ENCODE data around the gene IPO8.
"Not testable (repeated sequence)": the region's sequence is repeated elsewhere in the genome, so short reads cannot be mapped to it uniquely, and the experiment has no call there.

IPO8 gene

DNA sequence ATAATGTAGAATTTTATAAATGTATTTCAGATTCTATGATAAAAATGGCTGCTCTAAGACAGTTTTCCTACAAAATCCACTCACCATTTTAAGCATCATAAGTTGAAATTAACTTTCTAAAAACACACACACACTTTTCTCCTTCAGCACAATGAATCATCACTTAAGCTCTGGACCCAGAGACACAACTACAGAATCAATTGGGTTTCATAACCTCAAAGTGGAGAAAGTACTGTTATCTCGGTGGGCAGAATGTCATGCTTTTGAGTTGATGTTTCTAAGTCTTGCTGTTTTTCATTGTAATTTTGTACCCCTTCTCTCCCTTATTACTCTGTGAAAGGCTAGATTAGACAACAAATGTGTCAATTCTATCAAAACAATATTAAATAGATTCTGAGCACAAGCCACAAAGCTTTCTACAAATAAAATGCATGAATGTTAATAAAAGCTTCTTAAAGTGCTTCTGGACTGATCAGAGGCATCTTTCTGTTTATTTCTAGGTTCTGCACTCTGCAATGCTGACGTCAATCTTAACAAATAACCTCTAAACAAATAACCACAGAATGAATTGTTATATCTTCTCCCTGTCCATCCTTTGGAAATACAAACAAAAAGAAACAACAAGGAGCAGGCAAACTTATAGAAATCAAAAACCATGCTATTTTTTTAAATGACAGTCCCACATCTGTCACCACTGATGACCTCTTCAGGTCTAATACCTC is 8.2 kb downstream of the IPO8 start:
- DNase-seq = no peak

DNA sequence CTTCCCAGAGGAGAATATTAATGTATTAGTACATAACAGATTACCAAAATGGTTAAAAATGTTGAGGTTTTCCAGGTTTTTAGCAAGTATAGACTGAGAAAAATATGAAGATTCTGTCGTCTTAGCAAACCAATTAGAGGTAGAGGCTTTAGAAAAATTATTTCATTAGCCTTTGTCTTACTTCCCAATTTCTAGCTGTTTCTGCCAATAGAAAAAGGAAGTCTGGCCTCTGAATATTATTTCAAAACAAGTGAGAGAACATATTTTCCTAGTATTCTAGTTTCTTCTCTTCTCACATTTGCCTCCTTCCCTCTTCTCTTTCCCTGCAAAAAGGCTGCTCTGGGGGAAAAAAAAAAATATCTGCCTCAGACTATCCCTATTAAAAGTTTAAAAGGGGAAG is 16.4 kb downstream of the IPO8 start:
- no peak for DNase-seq

DNA sequence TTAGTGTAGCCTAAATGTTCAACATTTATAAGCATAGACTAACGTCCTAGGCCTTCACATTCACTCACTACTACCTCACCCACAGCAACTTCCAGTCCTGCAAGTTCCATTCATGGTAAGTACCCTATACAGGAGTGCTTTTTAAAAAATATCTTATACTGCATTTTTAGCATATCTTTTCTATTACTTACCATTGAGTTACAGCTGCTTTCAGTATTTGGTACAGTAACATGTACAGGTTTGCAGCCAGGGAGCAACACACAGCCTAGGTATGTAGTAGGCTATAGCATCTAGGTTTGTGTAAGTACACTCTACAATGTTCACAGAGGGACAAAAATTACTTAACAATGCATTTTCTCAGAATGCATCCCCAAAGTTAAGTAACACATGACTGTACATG is 17.4 kb downstream of the IPO8 start:
- no peak for DNase-seq

DNA sequence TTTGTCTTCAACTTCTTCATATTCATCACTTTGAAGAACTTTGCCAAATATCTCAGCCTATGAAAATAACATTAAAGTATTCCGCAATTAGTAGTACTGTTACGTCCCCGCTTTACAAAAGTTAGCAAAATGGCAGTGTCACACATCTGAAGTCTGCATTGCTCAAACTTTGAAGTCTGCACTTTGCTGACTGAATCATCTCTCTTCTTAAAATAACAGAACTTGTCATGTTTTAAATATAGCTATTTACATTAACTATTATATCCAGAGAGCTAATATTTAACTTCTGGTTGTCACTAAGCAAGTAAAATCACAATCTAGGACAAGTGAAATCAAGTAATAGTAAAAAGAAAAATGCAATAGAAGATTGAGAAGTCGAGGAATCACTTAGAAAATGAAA is 34.5 kb downstream of the IPO8 start:
- DNase-seq = no peak

DNA sequence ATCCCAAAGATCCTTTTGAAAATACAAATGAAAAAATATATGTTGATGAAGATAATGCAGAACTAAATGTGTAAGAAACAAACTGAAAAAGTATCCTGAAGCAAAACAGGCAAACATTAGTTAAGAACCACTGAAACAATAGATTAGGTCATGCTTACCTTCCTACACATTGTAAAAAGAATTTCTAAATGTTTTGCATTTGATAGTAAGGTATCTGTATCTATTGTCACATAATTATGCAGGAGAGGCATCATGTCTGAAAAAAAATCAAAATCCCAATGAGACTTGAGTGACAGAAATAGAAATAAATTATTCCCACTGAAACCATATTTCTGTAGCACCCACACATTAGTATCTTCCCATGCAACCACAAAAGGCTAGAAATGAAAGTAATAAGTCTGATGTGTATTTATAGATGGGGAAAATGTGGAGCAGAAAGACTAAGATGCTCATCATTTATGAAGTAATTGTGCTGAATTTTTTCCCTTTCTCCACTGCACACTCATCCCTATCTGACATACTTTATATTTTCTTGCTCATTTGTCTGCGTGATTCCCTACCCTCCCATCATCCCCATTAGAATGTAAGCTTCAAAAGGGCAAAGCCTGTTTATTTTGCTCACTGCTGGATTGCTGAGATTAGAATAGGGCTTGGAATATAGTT is 43.5 kb downstream of the IPO8 start:
- no peak for DNase-seq

DNA sequence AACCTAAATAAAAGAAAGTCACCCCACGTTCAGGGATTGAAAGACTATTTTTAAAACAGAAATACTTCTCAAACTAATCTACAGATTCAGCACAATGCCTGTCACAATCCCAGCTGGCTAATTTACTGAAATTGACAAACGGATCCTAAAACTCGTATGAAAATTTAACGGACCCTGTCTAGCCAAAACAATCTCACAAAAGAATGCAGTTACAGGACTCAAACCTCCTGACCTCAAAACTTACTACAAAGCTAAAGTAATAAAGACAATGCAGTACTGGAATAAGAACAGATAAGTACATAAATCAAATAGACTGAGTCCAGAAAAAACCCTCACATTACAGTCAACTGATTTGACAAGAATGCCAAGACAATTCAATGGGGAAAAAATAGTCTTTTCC is 48.8 kb downstream of the IPO8 start:
- DNase-seq = no peak

DNA sequence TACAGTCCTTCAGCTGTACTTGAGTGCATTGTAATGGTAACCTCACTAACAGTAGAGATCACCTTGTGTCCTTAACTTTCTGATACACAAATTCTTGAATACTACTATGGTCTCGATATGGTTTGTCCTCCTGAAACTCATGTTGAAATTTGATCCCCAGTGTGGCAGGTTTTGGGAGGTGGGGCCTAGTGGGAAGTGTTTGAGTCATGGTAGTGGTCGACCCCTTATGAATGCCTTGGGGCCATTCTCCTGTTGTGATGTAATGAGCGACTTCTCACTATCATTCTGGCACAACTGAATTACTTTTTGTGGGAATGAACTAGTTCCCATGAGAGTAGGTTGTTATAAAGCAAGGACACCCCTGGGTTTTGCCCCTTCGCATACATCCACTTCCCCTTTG is 52.3 kb downstream of the IPO8 start:
- DNase-seq = no peak

DNA sequence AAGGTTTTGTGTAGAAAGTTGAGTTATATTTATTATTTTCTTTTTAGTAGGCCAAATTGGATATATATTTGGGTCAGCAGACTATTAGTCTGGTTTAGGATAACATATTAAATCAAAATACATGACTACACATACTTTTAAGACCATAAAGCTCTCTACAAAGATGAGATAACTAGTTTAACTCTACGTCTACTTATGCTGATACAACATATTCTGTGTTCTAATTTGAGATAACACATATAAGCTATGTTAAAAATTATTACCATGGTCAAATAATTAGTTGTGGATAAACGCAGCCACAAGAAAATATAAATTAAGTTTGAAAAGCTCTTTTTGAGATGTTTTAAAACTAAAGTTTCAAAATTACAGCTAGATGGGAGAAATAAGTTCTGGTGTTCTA is 55.3 kb downstream of the IPO8 start:
- DNase-seq = no peak

DNA sequence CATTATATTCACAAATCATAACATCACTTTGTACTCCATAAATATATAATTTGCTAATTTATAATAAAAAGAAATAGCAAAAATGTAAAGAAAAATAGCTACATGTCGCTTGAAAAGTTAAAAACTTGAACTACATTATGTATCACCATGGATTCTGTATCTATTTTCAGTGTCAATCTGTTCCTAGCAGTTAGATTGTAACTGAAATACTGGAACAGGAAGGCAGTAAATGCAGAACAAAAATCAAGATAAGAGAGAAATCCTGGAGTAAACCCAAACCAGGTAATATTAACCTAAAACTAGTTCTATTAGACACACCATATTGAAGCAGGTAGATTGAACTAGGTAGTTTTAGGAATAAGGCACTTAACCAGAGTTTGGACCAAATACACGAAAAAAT is 60.3 kb downstream of the IPO8 start:
- DNase-seq = no peak

DNA sequence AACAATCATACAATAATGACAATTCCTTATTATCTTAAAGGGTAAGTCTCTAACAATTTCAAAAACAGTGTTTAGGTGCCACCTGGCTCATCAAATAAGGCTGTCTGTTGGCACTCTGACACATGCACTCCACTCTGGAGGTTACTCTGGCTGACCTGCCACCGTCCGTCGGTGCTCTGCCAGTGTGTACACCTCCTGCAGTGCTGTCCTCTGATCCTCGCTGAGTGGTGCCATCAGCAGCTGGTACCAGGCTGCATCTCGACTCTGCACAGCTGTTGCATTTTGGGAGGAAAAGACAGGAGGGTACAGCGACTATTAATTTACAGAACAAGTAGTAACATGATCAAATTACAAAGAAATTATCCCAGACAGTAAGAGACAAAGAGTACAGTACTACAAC is 63.9 kb downstream of the IPO8 start:
- no peak for DNase-seq

DNA sequence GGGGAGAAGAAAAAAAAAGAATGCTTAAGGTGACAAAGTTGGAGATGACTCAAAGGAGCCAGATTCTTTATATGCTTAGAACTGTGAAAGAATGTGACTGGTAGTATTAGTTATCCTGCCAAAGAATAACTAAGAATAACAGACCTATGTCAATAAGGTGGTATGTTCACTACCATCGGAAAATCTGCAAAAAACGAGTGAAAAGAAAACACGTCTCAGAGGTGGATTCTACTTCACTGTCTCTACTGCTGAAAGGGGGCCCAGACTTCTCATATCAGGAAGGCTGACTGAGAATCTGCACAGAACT is 64.7 kb downstream of the IPO8 start:
- DNase-seq = no peak

DNA sequence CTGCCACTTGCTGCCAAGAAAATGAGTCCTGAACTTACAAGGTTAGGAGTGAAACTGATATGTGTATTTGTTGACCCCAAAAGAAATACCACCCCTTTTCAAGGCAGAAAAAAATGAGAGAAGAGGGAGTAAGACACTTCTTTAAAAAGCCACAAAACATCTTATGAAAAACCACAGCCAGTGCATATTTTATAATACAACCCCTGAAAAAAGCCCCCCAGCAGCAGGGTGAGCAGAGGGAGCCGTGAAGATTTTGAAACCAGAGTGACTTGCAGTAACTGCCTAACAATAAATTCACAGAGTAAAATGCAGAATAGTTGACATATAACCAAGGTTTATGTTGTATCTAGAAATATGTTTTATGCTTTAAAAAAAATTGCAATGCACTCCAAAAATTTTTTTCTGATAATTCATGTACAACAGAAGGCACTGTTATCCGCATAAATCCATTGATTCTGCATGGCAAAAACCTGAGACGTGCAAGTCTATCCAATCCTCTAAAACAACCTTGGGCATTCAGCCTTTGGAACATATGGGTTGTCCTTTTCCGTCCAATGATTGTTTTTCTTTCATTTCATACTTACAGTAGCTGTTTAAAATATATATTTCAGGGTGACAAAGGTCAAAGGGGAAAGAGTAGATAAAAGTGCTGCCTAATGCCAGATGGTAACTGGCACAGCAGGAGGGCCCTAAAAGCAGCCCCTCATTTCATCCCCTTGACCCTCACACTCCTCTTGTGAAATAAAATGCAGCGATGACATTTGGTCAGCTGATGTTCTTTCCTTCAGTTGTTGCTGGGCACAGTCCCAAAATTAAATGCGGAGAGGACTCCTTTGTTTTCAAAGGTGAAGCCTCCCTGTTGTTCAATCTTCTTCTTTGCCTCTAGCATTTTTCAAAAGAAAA is 65.3 kb downstream of the IPO8 start:
- DNase-seq = no peak

DNA sequence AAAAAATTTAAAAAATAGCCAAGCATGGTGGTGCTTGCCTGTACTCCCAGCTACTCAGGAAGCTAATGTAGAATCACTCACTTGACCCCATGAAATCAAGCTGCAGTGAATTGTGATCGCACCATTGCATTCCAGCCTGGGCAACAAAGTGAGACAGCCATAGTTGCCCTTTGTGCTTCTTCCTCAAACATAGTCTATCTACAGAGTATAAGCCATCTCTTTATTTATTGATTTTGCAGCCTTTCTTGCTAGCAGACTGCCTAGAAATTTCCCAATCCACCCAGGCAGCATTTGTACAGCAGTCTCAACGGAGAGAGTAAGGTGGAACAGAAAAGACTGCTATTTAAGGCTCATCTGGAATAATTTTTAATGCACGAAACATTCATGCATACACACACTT is 68.8 kb downstream of the IPO8 start:
- DNase-seq = no peak

DNA sequence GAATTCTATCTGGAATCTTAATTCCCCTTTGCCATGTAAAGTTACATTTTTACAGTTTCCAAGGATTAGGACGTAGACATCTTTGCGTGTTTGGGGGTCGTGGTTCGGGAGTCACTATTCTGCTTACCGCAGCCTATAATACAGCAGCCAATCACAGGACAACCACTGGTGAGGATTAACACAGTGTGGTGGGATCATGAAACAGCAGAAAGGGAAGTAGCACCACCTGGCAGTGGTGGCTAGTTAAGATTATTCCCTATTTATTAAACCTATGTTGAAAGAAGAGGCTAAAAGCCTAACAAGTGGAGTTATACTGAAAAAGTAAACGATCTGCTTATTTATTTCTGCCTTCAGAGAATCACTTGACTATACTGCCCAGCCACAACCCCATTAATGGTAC is 71.7 kb downstream of the IPO8 start:
- no peak for DNase-seq

DNA sequence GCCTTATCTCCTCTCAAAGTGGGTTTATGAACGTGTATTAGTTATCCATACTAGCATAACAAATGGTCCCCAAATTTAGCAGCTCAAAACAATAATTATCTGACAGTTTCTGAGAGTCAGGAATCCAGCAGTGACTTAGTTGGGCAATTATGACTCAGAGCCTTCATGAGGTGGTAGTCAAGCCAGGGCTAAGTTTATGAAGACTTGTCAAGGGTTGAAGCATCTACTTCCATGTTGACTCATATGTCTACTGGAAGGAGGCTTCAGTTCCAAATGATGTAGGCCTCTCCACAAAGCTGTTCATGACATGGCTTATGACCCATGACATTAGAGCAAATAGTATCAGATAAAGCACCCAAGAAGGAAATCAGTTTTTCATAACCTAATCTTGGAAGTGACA is 73.2 kb downstream of the IPO8 start:
- DNase-seq = no peak

DNA sequence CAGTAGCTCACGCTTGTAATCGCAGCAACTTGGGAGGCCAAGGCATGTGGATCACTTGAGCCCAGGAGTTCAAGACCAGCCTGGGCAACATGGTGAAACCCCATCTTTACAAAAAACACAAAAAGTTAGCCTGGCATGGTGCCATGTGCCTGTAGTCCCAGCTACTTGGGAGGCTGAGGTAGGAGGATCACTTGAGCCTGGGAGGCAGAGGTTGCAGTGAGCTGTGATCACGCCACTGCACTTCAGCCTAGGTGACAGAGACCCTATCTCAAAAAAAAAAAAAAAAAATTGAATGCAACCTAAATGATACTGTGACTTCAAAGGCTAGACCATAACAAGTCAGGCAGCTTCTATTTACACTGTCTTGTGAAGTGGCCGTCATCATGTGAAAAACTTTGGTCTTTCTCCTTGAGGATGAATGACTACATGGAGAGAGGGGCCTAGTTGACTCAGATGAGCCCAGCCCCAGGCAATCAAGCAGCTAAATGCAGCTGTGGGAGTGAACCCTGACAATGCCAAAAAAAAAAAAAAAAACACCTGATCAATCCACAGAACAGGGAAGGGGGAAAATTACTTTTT is 73.9 kb downstream of the IPO8 start:
- DNase-seq = not testable (repeated sequence)

DNA sequence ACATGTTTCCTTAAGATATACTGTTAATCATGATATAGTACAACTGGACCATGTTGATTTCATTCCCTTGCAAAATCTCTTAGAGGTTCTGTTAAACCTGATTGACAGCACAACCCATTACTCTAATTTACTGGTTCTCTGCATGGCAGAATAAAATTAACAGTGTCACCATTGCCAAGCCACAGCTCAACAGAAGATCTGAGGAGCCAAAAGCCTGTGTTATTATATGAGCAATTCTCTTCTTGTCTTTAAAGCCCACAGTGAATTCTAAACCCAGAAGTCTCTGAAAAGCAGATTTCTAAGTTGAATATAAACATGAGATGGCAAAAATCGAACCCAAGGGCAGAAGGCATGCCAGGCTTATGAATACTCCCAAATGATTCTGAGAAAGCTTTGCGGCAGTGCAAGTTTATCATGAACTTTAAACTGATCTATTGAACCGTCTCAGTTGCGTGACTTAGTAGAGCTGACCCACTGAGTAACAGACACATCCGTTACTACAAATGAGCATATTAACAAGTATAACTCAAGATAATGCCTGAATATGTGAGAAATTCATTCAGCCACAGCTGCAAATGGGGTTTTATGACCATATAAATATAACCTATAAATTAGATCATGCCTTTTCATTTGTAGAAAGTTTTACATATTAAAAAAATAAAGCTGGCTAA is 78.2 kb downstream of the IPO8 start:
- DNase-seq = no peak

DNA sequence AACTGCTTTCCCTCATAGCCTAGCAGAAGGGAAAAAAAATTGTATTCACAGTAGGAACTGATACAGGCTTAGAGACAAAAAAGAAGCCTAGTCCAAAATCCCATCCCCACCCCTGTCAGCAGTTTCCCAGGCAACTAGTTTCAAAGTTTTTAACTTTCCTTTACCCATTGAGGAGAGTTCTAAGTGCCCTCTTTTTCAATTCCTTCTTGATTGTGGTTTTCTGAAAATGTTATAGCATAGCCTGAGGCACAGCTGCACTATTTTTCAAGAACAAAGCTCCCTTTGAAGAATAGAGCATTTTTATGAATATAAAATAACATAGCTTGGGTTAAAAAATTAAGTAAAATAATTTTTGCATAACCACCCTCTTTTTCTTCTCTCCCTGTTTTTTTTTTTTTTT is 81.6 kb downstream of the IPO8 start:
- no peak for DNase-seq

DNA sequence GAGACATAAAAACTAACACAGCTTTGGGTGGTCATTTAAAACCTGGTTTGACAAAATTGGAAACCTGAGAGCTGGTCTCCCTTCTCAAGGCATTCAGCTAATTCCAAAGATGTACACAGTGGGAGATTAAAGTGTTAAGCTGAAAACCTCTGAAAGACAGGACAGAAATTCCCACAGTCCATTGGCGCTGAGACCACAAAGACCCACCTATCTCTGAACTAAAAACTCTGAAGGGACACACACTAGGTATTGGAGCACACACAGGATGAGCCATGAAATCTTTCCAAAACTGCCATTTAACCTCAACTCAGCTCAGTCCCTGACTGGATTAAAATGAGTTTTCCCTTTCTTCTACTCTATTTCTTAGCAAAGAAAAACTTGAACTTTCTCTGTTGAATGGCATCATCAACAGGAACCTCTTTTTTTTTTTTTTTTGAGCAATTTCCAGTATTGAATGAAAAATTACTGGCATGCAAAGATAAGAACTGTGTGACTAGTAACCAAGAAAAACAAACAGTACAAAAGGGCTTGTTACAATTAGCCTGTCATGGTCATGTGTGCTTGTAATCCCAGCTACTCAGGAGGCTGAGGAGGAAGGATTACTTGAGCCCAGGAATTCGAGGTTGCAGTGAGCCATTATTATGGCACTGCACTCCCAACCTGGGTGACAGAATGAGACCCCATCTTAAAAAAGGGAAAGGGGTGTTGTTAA is 82.4 kb downstream of the IPO8 start:
- DNase-seq = no peak

DNA sequence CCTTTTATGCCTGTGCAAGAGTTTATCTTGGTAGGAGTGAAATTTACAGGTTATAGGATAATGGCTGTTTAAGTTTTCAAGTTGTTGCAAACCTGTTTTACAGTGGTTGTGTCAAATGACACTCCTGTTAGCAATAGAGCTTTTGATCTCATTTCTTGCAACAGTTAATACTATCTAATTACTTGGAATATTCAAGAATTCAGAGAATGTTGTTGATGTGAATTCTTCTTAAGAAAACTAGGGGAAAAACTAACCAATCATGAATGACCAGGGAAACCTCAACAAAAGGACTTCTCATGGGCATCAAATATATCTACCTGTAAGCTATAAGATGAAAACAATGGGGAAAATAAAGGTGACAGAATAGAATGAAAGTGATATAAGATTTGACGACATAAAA is 85.0 kb downstream of the IPO8 start:
- no peak for DNase-seq

DNA sequence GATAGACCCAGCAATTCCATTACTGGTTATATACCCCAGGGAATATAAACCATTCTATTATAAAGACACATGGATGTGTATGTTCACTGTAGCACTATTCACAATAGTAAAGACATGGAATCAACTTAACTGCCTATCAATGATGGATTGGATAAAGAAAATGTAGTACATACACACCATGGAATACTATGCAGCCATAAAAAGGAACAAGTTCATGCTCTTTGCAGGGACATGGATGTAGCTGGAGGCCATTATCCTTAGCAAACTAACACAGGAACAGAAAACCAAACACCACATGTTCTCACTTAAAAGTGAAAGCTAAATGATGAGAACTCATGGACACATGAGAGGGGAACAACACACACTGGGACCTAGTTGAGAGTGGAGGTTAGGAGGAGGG is 85.8 kb downstream of the IPO8 start:
- DNase-seq = not testable (repeated sequence)

DNA sequence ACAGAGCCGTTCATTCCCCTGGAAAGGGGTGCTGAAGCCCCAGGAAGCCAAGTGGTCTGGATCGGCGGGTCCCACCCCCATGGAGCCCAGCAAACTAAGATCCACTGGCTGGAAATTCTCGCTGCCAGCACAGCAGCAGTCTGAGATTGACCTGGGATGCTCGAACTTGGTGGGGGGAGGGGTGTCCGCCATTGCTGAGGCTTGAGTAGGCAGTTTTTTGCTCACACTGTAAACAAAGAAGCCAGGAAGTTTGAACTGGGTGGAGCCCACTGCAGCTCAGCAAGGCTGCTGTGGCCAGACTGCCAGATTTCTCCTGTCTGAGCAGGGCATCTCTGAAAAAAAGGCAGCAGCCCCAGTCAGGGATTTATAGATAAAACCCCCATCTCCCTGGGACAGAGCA is 91.4 kb downstream of the IPO8 start:
- not testable (repeated sequence) for DNase-seq

Data from effector CD4-positive, alpha-beta T cell (primary cell).